BJ (cell line): ENCODE measurements around the gene IMP3. TPM values are rescaled to one million over a fixed set of nuclear protein-coding genes. Genes with fewer than 3 reads are reported as not detected.

Experiments used
- CTCF ChIA-PET: fragments of 350-600 bp; formaldehyde crosslinking; extraction: SDS; loops from one replicate; lab custom pipeline; 2021; ENCODE audit warnings: antibody characterized with exemption, inconsistent platforms; lab: Yijun Ruan, JAX
- POLR2A ChIA-PET: fragments of 300-600 bp; sonication (Branson Sonifier 250); formaldehyde crosslinking; extraction: SDS; loops from one replicate; lab custom pipeline; 2021; ENCODE audit warnings: antibody characterized with exemption; lab: Charles Lee
- DNase-seq: peaks from one replicate; pipeline ENCODE4 v3.0.0-alpha.2; 2011; ENCODE audit warnings: low read depth
- H3K27me3 ChIP-seq: 2 replicates; pipeline ENCODE4 v1.6.0; 2011; ENCODE audit warnings: low read length; ENCODE audit not compliant: control insufficient read depth, insufficient read depth
- H3K36me3 ChIP-seq: 2 replicates; pipeline ENCODE4 v1.5.1; 2011; ENCODE audit warnings: low read length; ENCODE audit not compliant: control insufficient read depth, insufficient read depth
- H3K4me3 ChIP-seq: 2 replicates; pipeline ENCODE4 v1.5.1; 2011; ENCODE audit warnings: low read depth, mild to moderate bottlenecking, control low read depth, low read length
- polyA plus RNA-seq: library from polyadenylated mRNA; depleted of rRNA; stranded (reverse); fragments of >200 nt; gene quantifications from 2 replicates; pipeline ENCODE4 v1.2.3, GENCODE V29; 2011
- TF ChIP-seq, protein P1 (sequence below): IDR thresholded peaks from 2 replicates; pipeline ENCODE4 v1.5.1; 2011; ENCODE audit warnings: low read depth, mild to moderate bottlenecking, control low read depth, inconsistent platforms, low read length, moderate library complexity; ENCODE audit not compliant: insufficient read depth

Gene IMP3
- polyA plus RNA-seq, 1 experiment, result 37.6 TPM

DNA sequence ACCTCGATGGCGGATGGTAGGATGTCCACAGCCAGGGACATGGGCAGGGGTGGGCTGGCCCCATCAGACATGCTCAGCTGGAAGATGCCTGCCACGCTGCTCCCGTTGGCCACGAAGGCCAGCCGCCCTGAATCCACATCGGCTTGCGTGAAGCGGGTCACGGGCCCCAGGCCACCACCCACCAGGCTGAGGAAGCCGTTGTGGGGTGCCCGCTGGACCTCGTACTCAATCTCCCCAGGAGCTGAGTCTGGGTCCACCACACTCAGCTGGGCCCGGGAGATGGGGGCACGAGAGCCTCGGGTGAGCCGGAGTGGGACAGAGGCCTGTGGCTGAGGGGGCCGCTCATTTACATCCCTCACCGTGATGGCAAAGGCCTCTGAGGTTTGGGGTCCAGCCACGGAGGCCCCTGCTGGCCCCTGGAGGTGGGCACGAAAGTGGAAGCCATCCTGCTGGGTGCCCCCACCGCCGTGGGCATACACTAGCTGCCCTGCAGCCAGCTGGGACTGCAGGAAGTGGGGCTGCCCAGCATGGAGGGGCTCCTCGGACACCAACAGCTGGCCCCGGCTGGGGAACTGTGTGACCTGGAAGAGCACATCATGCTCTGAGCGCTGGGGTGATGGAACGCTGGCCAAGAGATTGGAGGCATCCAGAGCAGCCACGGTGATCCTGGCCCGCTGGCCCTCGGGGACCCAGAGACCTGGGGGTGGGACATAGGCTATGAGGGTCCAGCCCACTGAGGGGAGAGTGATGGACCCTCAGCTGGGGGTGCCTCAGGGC is 36.9 kb upstream of the IMP3 start:
- CTCF ChIA-PET, result interaction anchor here (0.7 to 2.9 kb wide), 8 partner anchors 8 to 125 kb away, joined by 3 to 17 read pairs (median 4); partner anchors contain the start of gene SNX33
- peaks cover 22% of the 10 kb centered on the region for H3K36me3 ChIP-seq
- POLR2A ChIA-PET, result no interaction called here
- no peak overlapping the region for H3K4me3 ChIP-seq
- no peak for DNase-seq
- H3K27me3 ChIP-seq, result no peaks in the 10 kb centered on the region
- TF ChIP-seq, protein P1, sequence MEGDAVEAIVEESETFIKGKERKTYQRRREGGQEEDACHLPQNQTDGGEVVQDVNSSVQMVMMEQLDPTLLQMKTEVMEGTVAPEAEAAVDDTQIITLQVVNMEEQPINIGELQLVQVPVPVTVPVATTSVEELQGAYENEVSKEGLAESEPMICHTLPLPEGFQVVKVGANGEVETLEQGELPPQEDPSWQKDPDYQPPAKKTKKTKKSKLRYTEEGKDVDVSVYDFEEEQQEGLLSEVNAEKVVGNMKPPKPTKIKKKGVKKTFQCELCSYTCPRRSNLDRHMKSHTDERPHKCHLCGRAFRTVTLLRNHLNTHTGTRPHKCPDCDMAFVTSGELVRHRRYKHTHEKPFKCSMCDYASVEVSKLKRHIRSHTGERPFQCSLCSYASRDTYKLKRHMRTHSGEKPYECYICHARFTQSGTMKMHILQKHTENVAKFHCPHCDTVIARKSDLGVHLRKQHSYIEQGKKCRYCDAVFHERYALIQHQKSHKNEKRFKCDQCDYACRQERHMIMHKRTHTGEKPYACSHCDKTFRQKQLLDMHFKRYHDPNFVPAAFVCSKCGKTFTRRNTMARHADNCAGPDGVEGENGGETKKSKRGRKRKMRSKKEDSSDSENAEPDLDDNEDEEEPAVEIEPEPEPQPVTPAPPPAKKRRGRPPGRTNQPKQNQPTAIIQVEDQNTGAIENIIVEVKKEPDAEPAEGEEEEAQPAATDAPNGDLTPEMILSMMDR, result no peak

DNA sequence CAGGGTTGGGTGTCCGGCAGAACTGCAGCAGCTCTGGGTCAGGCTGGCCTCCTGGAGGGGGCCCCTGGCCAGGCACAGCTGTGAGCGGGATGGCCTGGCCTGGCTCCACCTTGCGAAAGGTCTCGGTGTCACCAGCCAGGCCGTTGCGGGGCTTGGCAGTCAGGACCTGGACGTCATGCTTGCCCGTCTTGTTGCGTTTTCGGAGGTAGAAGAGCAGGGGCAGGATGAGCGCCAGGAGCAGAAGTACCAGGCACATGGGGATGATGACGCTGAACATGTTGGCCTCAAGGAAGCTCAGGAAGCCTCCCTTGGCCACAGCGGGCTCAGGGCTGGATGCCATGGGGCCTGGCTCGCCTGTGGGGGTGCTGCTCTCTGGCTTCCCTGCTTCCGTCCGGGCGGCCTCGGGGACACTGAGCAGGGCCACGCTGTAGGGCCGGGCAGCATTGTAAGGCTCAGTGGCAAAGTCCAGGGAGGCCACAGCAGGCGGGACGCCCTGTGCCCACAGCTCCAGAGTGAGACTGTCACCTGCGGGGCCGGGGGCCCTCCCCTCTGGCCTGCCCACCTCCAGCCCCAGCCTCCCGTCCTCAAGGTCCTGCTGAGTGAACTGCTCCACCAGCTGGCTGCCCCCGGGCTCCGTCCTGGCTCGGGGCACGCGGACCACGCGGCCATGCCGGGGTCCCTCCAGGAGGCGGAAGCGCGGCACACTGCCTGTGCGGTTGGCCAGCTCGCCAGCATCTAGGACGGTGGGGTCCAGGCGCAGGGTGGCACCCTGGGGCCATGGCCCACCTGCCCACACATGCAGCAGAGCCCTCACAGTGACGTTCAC is 35.8 kb upstream of the IMP3 start:
- ChIA-PET POLR2A (interaction anchor here (1.2 kb wide), 1 partner anchor 15 kb away, joined by 3 read pairs; no protein-coding TSS in a partner anchor), CTCF (interaction anchor here (0.8 to 2.9 kb wide), 6 partner anchors 10 to 167 kb away, joined by 3 to 17 read pairs (median 4); partner anchors contain the start of gene IMP3)
- Histone ChIP-seq H3K4me3 (no peak overlapping the region), H3K27me3 (no peaks in the 10 kb centered on the region), H3K36me3 (peaks cover 22% of the 10 kb centered on the region)
- no peak for DNase-seq
- TF ChIP-seq, protein P1, result no peak

DNA sequence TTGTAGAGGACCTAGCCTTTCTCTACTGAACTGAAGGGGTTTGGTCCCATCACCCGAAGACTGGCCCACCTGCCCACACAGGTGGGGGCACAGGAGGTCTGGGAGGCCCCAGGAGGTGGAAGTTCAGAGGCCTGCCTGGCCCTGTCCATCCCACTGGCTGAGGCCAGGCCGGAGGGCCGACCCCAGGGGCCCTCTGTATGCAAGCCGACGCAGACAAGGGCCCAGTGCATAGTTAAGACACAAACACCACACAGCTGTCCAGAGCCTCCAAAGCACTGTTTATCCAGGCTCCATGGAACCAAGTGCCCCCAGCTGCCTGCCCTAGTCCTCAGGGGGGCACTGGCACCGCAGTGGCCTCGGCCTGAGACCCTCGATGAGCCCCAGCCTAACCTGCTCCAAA is 34.3 kb upstream of the IMP3 start:
- Histone ChIP-seq H3K36me3 (peaks cover 19% of the 10 kb centered on the region), H3K27me3 (no peaks in the 10 kb centered on the region), H3K4me3 (no peak overlapping the region)
- POLR2A ChIA-PET, result no interaction called here
- no peak for DNase-seq
- CTCF ChIA-PET, result interaction anchor here (1.0 to 3.8 kb wide), 6 partner anchors 9 to 166 kb away, joined by 4 to 18 read pairs (median 5); partner anchors contain the start of gene IMP3
- TF ChIP-seq, protein P1, result no peak

- Histone ChIP-seq H3K27me3 (no peaks in the 10 kb centered on the region), H3K4me3 (no peak overlapping the region), H3K36me3 (peaks cover 19% of the 10 kb centered on the region)
- CTCF ChIA-PET, result interaction anchor here (0.7 to 3.8 kb wide), 11 partner anchors 10 to 165 kb away, joined by 3 to 18 read pairs (median 4); partner anchors contain the start of genes IMP3 and SNX33
- DNase-seq, result peak; percentile 31
- POLR2A ChIA-PET, result no interaction called here
- TF ChIP-seq, protein P1, result no peak
Measured at GRCh38 chr15:75673426-75674235, 33.6 kb upstream of the IMP3 start.
